Upper lobe of left lung (tissue), 6 donors: ENCODE data around the gene PLD2. TPM values are rescaled to one million over a fixed set of nuclear protein-coding genes. Genes with fewer than 3 reads are reported as not detected.

Experiments
- ATAC-seq, 2 donors: fragments of 200-7000 bp; cut with Tn5 transposase; one replicate each; pipeline ENCODE4 v1.9.1; 2022; ENCODE audit warnings: mild to moderate bottlenecking in 2 of 2, moderate library complexity in 2 of 2; ENCODE audit not compliant: low FRiP score in 2 of 2
- DNase-seq, 2 donors: peaks; one replicate each; pipeline ENCODE4 v3.0.0-alpha.2; 2019 to 2020
- H3K27ac ChIP-seq, 4 donors: fragments of 200-600 bp; sonication (generic); one replicate each; pipeline ENCODE4 v1.5.1; 2016 to 2019
- H3K27me3 ChIP-seq, 4 donors: fragments of 200-600 bp; sonication (generic); one replicate each; pipeline ENCODE4 v1.5.1; 2017 to 2019
- H3K36me3 ChIP-seq, 4 donors: fragments of 200-600 bp; sonication (generic); one replicate each; pipeline ENCODE4 v1.5.1; 2016 to 2019
- H3K4me1 ChIP-seq, 4 donors: fragments of 200-600 bp; sonication (generic); one replicate each; pipeline ENCODE4 v1.5.1; 2018 to 2019
- H3K4me3 ChIP-seq, 4 donors: fragments of 200-600 bp; sonication (generic); one replicate each; pipeline ENCODE4 v1.5.1; 2017 to 2019; ENCODE audit warnings: mild to moderate bottlenecking in 2 of 4, moderate library complexity in 1 of 4
- H3K9me3 ChIP-seq, 4 donors: fragments of 200-600 bp; sonication (generic); one replicate each; pipeline ENCODE4 v1.5.1; 2018 to 2019
- CTCF ChIP-seq, 6 experiments: fragments of 450-650 bp in 4 of 6; fragments of 200-600 bp in 2 of 6; sonication (generic) in 2 of 6; IDR thresholded peaks; one replicate each; pipeline ENCODE4 v1.5.1; 2016 to 2019; ENCODE audit warnings: antibody characterized with exemption in 6 of 6
- EP300 ChIP-seq, 4 donors: sonication (generic); formaldehyde crosslinking; IDR thresholded peaks; one replicate each; pipeline ENCODE4 v1.5.1; 2017; ENCODE audit warnings: antibody characterized with exemption in 4 of 4, control low read depth in 2 of 4
- POLR2A ChIP-seq, 4 donors: fragments of 450-650 bp; IDR thresholded peaks; one replicate each; pipeline ENCODE4 v1.5.1; 2016 to 2017; ENCODE audit warnings: antibody characterized with exemption in 4 of 4, mild to moderate bottlenecking in 2 of 4
- POLR2AphosphoS5 ChIP-seq, 2 donors: sonication (generic); formaldehyde crosslinking; IDR thresholded peaks; one replicate each; pipeline ENCODE4 v1.5.1; 2017; ENCODE audit warnings: antibody characterized with exemption in 2 of 2
- WGBS, 2 donors: methylation state at CpG; one replicate each; pipeline ENCODE4 v1.1.5; 2017 to 2018; 5-methylcytosine and 5-hydroxymethylcytosine counted together
- total RNA-seq, 6 donors: library from RNA; depleted of rRNA in 4 of 6; stranded (reverse); fragments of >200 nt in 4 of 6; gene quantifications; one replicate each; pipeline versions ENCODE4 v1.1.0 to v1.2.1, GENCODE V29; 2016 to 2021
- donor health status: DM: no; HTN: no; CAD: no; lungs with moderate emphysema.
- donor health status: DM: no; HTN: yes; CAD: no; lungs with severe emphysema.

Gene PLD2
- total RNA-seq, 6 donors from 2014 or later: 15.0 to 51.3 (median 37.6) TPM

- 59 to 78% methylated on average over 5 of the region's 5 CpGs for WGBS, 2 donors
- no peak for TF ChIP-seq EP300 (IDR thresholded peaks at IDR 0.05)
- TF ChIP-seq POLR2AphosphoS5 (IDR thresholded peaks at IDR 0.05): peak in 1 of 2 donors; percentile 30
- peak in 1 of 2 donors; percentile 61 for ATAC-seq
These were observed 38.2 kb downstream of the PLD2 start for GRCh38 chr17:4845118-4845517.

GRCh38 chr17:4846635-4847390 is 39.9 kb downstream of the PLD2 start:
- ATAC-seq (no peak), DNase-seq (no peak)
- Histone ChIP-seq H3K36me3 (no peaks in the 10 kb centered on the region), H3K27ac (peak overlapping the region in 1 of 4 donors; percentile 13), H3K27me3 (no peaks in the 10 kb centered on the region), H3K9me3 (no peaks in the 10 kb centered on the region), H3K4me1 (peaks cover 27 to 56% (median 40%) of the 10 kb centered on the region in 4 donors), H3K4me3 (no peak overlapping the region)
- WGBS, 2 donors: 87 to 89% methylated on average over 11 to 13 of the region's 13 CpGs
- no peak for TF ChIP-seq POLR2AphosphoS5 (IDR thresholded peaks at IDR 0.05)
- no peak for TF ChIP-seq CTCF (IDR thresholded peaks at IDR 0.05)
- TF ChIP-seq EP300 (IDR thresholded peaks at IDR 0.05): no peak
- TF ChIP-seq POLR2A (IDR thresholded peaks at IDR 0.05): no peak

More at GRCh38 chr17:4845118-4845517, 38.2 kb downstream of the PLD2 start:
- peak in 1 of 2 donors; percentile 43 for DNase-seq
- H3K4me3 ChIP-seq: no peak overlapping the region
- no peaks in the 10 kb centered on the region for H3K27me3 ChIP-seq
- peak overlapping the region in 2 of 4 donors; percentile 60 to 64 for H3K27ac ChIP-seq
- H3K4me1 ChIP-seq: peaks cover 24 to 56% (median 39%) of the 10 kb centered on the region in 4 donors
- H3K36me3 ChIP-seq: no peaks in the 10 kb centered on the region
- no peaks in the 10 kb centered on the region for H3K9me3 ChIP-seq

- Histone ChIP-seq H3K36me3 (no peaks in the 10 kb centered on the region), H3K4me1 (peaks cover 35 to 51% (median 43%) of the 10 kb centered on the region in 4 donors), H3K27ac (peak overlapping the region; percentile 36 to 72 (median 63)), H3K27me3 (no peaks in the 10 kb centered on the region), H3K4me3 (no peak overlapping the region), H3K9me3 (no peaks in the 10 kb centered on the region)
- no peak for TF ChIP-seq EP300 (IDR thresholded peaks at IDR 0.05)
- peak in 1 of 2 donors; percentile 15 for TF ChIP-seq POLR2AphosphoS5 (IDR thresholded peaks at IDR 0.05)
- TF ChIP-seq CTCF (IDR thresholded peaks at IDR 0.05): no peak
- no peak for TF ChIP-seq POLR2A (IDR thresholded peaks at IDR 0.05)
- DNase-seq (no peak), ATAC-seq (no peak)
- WGBS, 2 donors: 67 to 76% methylated on average over 5 of the region's 5 CpGs
These were observed 42.1 kb downstream of the PLD2 start for GRCh38 chr17:4849011-4849536.

- 67 to 84% methylated on average over 2 of the region's 2 CpGs for WGBS, 2 donors
- peak overlapping the region in 3 of 4 donors; percentile 62 to 72 (median 64) for H3K27ac ChIP-seq
These were observed 43.3 kb downstream of the PLD2 start for GRCh38 chr17:4850246-4850645.

More at GRCh38 chr17:4850246-4850645, 43.3 kb downstream of the PLD2 start:
- TF ChIP-seq POLR2A (IDR thresholded peaks at IDR 0.05) (no peak), EP300 (IDR thresholded peaks at IDR 0.05) (no peak), CTCF (IDR thresholded peaks at IDR 0.05) (no peak), POLR2AphosphoS5 (IDR thresholded peaks at IDR 0.05) (no peak)
- ATAC-seq: no peak
- Histone ChIP-seq H3K9me3 (no peaks in the 10 kb centered on the region), H3K4me3 (no peak overlapping the region), H3K4me1 (peaks cover 41 to 52% (median 48%) of the 10 kb centered on the region in 4 donors), H3K36me3 (no peaks in the 10 kb centered on the region), H3K27me3 (no peaks in the 10 kb centered on the region)
- DNase-seq: no peak
